Measurements from ENCODE around the gene LDHB.
A peak's percentile ranks its signal among the peaks of the same experiment; 100 is the strongest.
"Not testable (repeated sequence)": the region's sequence is repeated elsewhere in the genome, so short reads cannot be mapped to it uniquely, and the experiment has no call there.

LDHB gene

GRCh38 chr12:21657326-21658077, at the start of gene LDHB:
Gene LDHB (minus strand): TSS chr12:21657842. CDS start chr12:21654671, 3,171 bp downstream.
- peak within 1 kb of the TSS; percentile 99 for H3K4me3 ChIP-seq (ENCODE audit: low read depth, low read length)

- no peak overlapping the region for H3K4me3 ChIP-seq (ENCODE audit: low read depth, low read length)
Observed at GRCh38 chr12:21704847-21705246, 47.2 kb upstream of the LDHB start.

- H3K4me3 ChIP-seq (ENCODE audit: low read depth, low read length) = no peak overlapping the region
Observed at GRCh38 chr12:21699851-21700250, 42.2 kb upstream of the LDHB start.

GRCh38 chr12:21697904-21698630, 40.4 kb upstream of the LDHB start:
- H3K4me3 ChIP-seq (ENCODE audit: low read depth, low read length) = no peak overlapping the region

- H3K4me3 ChIP-seq (ENCODE audit: low read depth, low read length) = no peak overlapping the region
Observed at GRCh38 chr12:21696625-21697024, 39.0 kb upstream of the LDHB start.

- H3K4me3 ChIP-seq (ENCODE audit: low read depth, low read length) = no peak overlapping the region
Observed at GRCh38 chr12:21695986-21696385, 38.3 kb upstream of the LDHB start.

- H3K4me3 ChIP-seq (ENCODE audit: low read depth, low read length) = no peak overlapping the region
Observed at GRCh38 chr12:21694660-21695059, 37.0 kb upstream of the LDHB start.

- H3K4me3 ChIP-seq (ENCODE audit: low read depth, low read length) = no peak overlapping the region
Observed at GRCh38 chr12:21691515-21691914, 33.9 kb upstream of the LDHB start.

GRCh38 chr12:21690704-21691368, 33.2 kb upstream of the LDHB start:
- no peak overlapping the region for H3K4me3 ChIP-seq (ENCODE audit: low read depth, low read length)

- H3K4me3 ChIP-seq (ENCODE audit: low read depth, low read length) = no peak overlapping the region
Observed at GRCh38 chr12:21683115-21683514, 25.5 kb upstream of the LDHB start.

- no peak overlapping the region for H3K4me3 ChIP-seq (ENCODE audit: low read depth, low read length)
Observed at GRCh38 chr12:21678959-21679358, 21.3 kb upstream of the LDHB start.

GRCh38 chr12:21677622-21678277, 20.1 kb upstream of the LDHB start:
- H3K4me3 ChIP-seq (ENCODE audit: low read depth, low read length) = no peak overlapping the region

- no peak overlapping the region for H3K4me3 ChIP-seq (ENCODE audit: low read depth, low read length)
Observed at GRCh38 chr12:21677204-21677603, 19.6 kb upstream of the LDHB start.

GRCh38 chr12:21676776-21677175, 19.1 kb upstream of the LDHB start:
- no peak overlapping the region for H3K4me3 ChIP-seq (ENCODE audit: low read depth, low read length)

GRCh38 chr12:21675641-21676040, 18.0 kb upstream of the LDHB start:
- H3K4me3 ChIP-seq (ENCODE audit: low read depth, low read length) = no peak overlapping the region

- no peak overlapping the region for H3K4me3 ChIP-seq (ENCODE audit: low read depth, low read length)
Observed at GRCh38 chr12:21675096-21675495, 17.5 kb upstream of the LDHB start.

- not testable (repeated sequence) for H3K4me3 ChIP-seq (ENCODE audit: low read depth, low read length)
Observed at GRCh38 chr12:21673830-21674552, 16.3 kb upstream of the LDHB start.

- H3K4me3 ChIP-seq (ENCODE audit: low read depth, low read length) = no peak overlapping the region
Observed at GRCh38 chr12:21672146-21672545, 14.5 kb upstream of the LDHB start.

- no peak overlapping the region for H3K4me3 ChIP-seq (ENCODE audit: low read depth, low read length)
Observed at GRCh38 chr12:21666722-21667121, 9.1 kb upstream of the LDHB start.

- no peak overlapping the region for H3K4me3 ChIP-seq (ENCODE audit: low read depth, low read length)
Observed at GRCh38 chr12:21665816-21666215, 8.2 kb upstream of the LDHB start.
